HG02885 (cell line): ENCODE results near the gene FSTL4.
"Not testable (repeated sequence)": the region's sequence is repeated elsewhere in the genome, so short reads cannot be mapped to it uniquely, and the experiment has no call there.

ENCODE experiments used
- ATAC-seq: cut with Tn5 transposase; IDR thresholded peaks from one replicate; pipeline ENCODE4 v1.9.1; 2021; ENCODE audit warnings: mild to moderate bottlenecking; ENCODE audit not compliant: unreplicated experiment, poor library complexity

Gene FSTL4

GRCh38 chr5:133193794-133194193 lies 418.5 kb downstream of the FSTL4 start:
- ATAC-seq = no peak

GRCh38 chr5:133192716-133193115 lies 419.6 kb downstream of the FSTL4 start:
- ATAC-seq = no peak

GRCh38 chr5:133189881-133190280 lies 422.5 kb downstream of the FSTL4 start:
- no peak for ATAC-seq

- no peak for ATAC-seq
Observed at GRCh38 chr5:133179405-133179804, 432.9 kb downstream of the FSTL4 start.

GRCh38 chr5:133170756-133171387 lies 441.5 kb downstream of the FSTL4 start:
- ATAC-seq = not testable (repeated sequence)

GRCh38 chr5:133164759-133165158 lies 447.6 kb downstream of the FSTL4 start:
- no peak for ATAC-seq

GRCh38 chr5:133163839-133164238 lies 448.5 kb downstream of the FSTL4 start:
- no peak for ATAC-seq

- no peak for ATAC-seq
Observed at GRCh38 chr5:133159543-133159942, 452.8 kb downstream of the FSTL4 start.

GRCh38 chr5:133155326-133155969 lies 456.9 kb downstream of the FSTL4 start:
- no peak for ATAC-seq

- no peak for ATAC-seq
Observed at GRCh38 chr5:133154274-133155075, 457.9 kb downstream of the FSTL4 start.

- ATAC-seq = no peak
Observed at GRCh38 chr5:133150909-133151544, 461.3 kb downstream of the FSTL4 start.

GRCh38 chr5:133149345-133149744 lies 463.0 kb downstream of the FSTL4 start:
- no peak for ATAC-seq

- ATAC-seq = no peak
Observed at GRCh38 chr5:133147815-133148567, 464.4 kb downstream of the FSTL4 start.

GRCh38 chr5:133147411-133147810 lies 464.9 kb downstream of the FSTL4 start:
- ATAC-seq = no peak
